Embryonic facial prominence (tissue), 1 donor: ENCODE data around the gene KRT86.
"Not testable (repeated sequence)": the region's sequence is repeated elsewhere in the genome, so short reads cannot be mapped to it uniquely, and the experiment has no call there.

Experiments
- DNase-seq: peaks from one replicate; pipeline ENCODE4 v3.0.0-alpha.2; 2016; ENCODE audit errors: extremely low spot score

KRT86 gene

DNA sequence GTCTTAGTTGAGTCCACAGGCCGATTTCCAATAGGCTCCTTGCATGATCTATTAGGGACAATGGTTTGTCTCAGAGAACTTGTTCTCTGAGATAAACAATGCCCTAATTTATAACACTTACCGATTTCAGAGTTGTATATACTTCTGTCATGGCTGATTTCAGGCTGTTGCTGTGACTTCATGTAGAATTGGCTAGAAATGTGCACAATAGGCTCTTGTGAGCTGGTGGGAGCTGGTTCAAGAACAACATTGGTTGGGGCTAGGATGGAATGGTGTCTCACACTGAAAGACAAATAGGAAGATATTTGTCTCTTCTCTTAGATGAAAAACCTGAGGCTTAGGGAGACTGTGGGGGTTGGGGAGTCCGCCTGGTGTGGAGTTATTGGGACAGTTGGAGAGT is 6.7 kb upstream of the KRT86 start:
- no peak for DNase-seq

DNA sequence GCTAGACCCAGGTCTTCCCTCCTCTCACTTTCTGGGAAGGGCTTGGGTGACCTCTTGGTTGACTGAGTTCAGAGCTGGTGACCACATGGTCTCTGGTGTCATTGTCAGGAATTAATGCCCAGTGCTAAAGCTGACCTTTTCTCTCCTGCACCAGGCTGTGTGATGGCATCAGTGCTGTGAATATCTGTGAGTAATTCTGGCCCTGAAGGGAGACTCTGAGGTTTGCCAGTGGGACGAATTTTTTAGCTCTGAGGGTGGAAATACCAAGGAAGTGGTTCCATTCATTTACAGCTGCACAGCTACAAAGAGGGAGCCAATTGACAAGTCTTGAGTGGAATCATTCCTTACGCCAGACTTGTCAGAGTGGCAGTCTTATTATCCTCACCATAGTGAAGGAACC is 6.2 kb upstream of the KRT86 start:
- DNase-seq = no peak

DNA sequence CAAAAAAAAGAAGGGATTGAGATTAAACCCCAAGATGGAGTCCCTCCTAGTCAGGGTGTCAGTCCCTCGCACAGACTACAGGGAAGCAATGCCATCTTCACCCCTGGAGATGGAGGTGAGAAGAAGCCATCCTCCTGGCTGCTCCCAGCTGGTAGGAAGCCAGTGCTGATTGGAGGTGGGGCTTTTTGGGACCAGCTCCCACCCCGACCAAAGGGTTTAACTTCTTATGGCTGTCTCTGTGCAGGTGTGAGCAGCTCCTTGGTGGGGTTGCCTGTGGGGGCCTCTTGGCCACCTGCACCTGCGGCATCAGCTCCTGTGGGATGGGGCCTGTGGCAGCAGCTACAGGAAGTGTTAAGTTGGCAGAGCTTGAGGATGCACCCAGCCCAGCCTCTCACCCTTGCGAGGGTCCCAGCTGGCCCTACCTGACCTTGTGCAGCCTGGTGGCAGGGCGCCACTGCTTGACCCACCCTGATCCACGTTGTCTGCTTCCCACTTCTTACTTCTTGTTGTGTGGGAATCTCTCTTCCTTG is 3.8 kb upstream of the KRT86 start:
- no peak for DNase-seq

DNA sequence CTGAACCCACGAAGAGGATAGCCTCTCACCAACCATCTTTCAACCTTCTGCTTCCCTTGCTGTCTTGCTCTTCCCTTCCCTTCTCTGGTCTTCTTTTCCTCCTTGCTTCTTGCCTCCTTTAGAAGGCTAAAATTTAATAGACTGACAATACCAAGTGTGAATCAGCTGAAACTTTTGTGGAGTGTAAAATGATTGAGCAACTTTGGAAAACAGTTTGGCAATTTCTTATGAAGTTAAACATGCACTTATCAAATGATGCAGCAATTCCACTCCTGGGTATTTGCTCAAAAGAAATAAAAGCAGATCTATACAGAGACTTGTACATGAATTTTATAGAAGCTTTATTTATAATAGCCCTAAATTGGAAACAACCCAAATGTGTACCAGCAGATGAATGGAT is 3.3 kb upstream of the KRT86 start:
- no peak for DNase-seq

DNA sequence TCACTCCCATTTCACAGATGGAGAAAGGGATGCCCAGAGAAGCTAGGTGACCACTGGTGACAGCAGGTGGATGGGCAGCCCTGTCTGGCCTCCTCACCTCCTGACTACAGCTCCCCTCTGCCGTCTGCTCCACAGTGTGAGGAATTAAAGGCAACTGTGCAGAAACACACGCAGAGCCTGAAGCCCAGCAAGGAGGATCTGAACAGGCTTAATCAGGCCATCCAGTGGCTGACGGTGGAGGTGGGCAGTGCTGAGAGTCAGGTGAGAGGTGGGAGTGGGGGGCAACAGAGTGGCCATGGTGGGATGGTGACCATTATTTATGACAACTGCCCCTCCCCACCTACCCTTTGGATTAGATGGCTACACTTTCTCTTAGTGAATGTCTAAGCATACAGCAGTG is 1.2 kb downstream of the KRT86 start:
- DNase-seq = no peak

DNA sequence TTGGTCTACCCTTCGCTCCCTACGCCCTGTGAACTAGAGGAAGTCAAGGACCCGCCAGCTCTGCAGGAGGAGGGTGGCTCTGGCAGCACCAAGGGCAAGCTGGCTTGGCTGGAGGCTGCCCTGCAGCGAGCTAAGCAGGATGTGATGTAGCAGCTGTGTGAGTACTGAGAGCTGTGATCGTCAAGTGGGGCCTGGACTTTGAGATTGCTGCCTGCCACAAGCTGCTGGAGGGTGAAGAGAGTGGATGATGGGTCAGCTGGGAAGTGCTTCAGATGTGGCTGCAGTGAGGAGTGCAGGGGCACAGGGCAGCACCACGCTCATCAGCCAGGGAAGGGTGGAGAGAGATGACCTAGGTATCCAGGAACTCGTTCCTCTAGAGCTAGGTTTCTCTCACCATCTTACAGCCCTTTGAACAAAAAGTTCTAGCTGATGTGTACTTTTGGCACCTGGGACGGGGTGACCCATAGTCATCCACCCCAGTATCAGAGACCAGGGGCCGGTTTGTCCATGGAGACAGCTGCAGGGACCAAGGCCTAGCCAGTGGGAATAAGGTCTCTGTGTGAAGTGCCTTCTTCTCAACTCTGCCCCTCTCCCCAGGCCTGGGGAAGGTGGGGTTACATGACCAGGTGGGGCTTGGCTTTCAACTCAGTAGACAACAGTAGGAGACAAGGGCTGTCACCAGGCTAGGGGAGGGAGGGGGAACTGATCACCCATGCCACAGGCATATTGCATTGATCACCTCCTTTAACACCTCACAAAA is 3.2 kb downstream of the KRT86 start:
- no peak for DNase-seq

DNA sequence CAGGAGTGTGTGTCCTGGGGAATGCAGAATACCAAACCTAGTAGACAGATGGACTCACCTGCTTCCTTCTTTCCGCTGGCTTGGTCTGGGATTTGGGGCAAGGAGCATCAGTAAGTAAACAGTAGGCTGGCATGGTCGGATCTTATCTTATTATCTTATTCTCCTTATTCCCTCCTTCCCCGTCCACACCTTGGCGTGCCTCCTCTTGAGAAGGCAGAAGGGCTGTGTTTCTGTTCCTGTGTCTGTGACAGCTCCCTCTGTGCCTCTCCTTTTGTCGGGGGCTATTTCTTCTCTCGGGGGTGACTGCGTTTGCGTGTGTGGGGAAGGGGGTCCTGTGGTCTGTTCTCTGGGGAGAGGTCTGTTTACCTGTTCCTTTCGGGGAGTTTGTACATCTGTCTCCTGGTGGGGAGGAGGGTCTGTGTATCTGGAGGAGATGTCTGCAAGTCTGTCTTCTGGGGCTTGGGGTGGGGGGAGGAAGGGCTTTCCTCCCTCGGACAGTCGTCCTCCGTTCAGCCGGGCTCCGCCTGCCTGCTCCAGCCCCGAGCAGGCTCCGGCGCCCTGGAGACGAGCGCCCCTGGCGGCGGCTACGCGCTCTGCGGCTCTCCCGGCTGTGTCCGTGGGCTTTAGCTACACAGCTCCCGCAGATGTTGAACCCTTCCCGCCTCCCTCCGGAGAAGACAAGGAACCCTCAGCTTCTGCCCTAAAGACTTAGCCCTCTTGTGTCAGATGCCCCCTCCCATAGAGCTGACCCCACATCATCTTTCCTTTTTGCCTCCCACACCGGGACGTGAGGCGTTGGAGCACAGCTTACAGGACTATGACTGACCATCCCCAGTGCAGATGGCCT is 4.4 kb downstream of the KRT86 start:
- peak; percentile 20 for DNase-seq

DNA sequence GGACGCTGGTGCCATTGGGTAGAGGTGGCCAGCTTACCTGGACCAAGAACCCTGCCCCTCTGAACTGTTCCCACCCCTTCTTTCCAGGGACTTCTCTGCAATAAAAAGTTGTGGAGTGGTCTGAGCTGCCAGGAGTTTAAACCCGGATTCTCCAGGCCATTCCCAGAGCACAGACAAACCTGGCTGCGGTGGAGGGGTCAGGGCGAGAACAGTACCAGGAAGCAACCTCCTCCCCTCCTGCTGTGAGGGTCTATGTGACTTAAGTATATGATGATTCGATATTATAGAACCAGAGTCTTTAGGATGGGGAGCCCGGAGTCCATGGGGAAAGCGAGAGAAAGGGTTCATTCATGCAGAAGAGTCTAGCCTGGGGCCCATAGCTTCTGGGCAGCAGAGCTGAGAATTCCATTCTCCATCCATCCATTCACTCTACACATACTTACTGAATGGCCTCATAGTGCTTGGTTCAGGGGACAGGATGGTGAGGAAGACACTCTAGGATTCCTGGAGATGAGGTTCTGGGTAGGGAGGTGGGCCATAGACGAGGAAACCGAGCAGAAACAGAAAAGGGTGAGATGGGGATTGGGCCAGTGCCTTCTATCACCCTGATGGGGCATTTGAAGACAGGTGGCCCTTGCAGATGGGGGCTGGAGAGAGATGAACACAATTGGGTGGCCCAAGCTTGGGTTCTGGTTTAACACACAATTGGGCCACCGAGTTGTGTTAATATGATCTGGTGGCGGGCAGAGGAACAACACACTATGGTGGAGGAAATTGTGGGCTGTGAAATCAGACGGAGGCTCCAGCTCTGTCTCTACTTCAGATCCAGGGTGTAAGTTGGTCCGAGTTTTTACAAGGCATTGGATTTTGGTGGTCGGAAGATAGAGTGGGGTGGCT is 5.2 kb downstream of the KRT86 start:
- no peak for DNase-seq

DNA sequence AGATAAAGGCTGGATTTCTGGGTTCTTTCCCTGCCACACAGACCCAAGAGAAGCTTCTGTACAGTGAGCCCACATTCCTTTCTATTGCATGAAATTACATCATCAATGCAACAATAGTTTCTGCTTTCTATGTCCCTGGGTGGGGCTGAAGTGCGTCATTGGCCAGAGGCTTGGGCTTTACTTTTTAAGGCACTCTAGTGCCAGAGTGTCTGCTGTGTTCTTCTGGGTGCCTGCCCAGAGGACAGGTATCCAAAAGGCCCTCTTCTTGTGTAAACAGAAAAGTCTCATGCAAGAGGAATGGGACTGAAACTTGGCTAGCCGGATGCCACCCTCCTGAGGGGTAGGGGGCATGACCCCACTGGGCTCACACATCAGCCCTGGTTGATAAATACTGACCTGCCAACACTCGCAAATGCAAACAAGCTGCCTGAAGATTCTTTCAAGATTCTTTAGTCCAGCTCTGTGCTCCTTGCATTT is 5.9 kb downstream of the KRT86 start:
- DNase-seq = no peak

DNA sequence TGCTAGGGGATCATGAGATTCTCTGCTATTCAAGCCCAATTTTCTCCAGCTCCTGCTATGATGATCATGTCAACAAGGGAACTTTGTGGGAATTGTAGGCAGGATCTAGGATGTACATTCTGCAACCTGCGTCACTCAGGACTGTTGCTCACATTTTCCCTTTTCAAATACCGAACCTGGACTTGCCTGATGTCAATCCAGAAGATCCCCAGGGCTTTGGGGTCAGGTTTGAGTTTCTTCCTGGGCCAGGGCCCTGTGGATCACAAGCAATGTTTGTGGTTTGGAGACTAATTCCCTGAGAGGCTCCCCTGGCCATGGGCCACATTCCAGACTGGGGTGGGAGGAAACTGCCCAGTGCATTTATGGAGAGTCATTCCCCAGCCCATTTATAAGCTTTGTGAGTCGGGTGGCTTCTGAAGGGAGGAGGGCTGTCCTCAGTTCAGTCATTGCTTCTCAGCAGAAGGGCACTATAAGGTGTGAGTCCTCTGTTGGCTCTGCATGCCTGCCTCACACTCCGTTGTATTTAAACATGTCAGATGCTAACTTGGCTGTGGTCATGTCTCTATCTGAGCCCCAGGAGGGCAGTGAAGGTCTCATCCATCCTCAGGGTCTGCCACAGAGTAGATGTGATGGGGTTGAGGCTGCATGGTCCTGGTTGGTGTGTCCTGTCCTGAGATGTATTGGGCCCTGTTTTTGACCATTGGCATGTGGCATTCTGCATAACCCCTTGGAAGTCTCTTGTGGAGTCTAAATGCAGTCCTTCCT is 6.5 kb downstream of the KRT86 start:
- no peak for DNase-seq

DNA sequence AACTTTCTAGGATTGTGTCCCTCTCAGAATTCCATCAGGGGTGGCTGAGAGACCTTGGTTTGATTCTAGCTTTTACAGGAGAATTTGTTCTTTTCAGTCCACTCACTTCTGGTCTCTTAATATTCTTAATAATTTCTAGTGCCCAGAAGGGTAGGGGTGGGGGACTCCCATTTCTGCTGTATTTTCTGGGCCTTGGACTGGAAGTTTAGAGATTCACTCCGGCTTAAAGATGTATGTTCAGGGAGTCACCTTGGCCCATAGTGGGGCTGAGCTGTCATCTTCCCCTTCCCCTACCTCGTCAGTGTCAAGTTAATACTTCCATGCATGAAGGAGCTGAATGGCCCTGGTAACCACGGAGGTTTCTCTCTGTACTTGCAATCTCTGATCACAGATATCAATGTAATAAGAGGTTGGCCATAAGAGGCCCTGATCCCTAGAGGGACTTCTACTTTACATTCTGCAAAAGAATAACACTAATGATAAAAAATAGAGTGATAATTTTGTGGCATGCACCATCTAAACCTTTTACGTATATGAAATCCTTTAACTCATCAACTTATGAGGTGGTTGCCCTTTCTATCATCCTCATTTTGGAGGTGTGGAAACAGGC is 10.2 kb downstream of the KRT86 start:
- no peak for DNase-seq

DNA sequence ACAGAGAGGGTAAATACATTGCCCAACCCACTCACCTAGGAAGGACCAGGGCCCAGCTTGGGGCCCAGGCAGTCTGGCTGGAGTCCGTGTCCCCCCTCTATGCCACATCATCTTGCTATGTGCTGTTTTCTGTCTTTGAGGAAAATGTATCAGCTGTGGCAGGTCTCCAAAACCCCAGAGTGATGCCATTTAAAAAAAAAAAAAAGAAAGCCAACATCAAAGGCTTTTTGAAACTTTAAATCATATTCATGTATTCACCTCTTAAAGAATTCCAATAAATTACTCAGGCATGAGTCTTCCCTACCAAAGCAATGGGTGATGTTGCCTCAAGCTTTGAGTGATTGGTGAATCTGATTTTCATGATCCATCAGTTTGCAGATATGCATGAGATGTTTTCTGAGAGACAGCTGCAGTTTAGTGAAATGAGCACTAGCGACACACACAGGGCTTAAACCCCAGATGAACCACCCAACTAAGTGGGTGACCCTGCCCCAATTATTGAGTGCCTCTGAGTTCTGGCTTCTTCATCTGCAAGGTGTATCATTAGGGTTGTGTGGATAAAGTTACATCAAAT is 10.8 kb downstream of the KRT86 start:
- no peak for DNase-seq

DNA sequence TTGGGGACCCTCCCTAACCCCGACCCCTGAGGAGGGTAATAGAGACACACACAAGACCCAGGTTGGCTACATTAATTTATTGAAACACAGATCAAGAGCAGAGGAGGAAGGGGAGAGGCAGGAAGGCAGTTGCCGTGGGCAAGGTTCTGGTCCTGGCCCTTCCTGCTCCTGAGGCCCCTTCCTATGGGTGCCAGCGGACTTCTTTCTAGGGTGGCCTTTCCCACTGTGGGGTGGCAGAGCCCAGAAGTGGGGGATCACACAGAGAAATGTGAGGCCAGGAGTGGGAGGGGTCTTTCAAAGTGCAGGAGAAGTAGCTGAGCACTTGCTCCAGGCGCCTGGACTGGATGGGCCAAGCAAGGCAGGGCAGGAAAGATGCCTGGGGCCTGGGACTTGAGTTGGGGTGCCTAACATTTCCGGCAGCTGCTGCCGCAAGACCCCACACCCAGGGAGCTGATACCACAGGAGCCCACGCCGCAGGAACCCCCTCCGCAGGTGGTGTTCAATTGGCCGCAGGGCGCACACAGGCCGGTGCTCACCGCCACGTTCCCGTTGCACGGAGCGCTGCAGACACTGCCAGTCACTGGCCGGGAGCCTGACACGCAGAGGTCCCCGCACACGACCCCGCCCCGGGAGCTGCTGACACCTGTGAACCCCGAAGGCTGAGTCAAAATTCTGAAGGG is 11.5 kb downstream of the KRT86 start:
- no peak for DNase-seq

DNA sequence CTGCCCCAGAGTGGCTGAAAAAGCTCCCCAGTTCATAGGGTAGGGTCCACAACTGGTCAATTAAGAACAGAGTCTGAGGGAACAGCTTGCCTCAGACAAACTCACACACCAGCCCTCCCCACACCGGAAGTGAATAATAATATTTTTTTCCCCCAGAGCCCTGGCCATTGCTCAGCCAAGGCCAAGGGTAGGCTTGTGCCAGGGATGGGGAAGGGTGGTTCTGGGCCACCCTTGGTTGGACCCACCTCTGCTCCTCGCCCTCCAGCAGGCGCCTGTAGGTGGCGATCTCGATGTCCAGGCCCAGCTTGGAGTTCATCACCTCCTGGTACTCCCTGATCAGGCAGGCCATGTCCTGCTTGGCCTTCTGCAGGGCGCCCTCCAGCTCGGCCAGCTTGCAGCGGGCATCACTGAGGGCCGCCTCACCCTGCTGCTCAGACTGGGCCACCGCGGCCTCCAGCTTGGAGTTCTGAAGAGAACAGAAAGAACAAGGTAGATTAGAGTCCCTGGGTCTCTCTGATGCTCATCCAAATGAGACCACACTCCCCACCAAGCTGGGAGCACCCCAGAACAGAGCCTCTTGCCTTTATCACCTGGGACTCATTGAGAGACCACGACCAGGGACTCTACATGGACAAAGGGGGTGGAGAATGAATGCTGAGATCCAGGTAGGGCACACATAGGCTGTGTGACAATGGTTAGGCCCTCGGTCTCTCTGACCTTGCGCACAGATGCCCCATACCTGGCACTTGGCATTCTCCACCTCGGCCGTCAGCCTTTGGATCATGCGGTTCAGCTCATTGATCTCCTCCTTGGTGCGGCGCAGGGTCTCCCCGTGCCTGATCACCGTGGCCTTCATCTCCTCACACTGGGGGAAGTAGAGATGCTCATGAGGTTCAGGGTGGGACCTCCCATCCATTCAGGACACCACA is 12.7 kb downstream of the KRT86 start:
- DNase-seq = not testable (repeated sequence)

DNA sequence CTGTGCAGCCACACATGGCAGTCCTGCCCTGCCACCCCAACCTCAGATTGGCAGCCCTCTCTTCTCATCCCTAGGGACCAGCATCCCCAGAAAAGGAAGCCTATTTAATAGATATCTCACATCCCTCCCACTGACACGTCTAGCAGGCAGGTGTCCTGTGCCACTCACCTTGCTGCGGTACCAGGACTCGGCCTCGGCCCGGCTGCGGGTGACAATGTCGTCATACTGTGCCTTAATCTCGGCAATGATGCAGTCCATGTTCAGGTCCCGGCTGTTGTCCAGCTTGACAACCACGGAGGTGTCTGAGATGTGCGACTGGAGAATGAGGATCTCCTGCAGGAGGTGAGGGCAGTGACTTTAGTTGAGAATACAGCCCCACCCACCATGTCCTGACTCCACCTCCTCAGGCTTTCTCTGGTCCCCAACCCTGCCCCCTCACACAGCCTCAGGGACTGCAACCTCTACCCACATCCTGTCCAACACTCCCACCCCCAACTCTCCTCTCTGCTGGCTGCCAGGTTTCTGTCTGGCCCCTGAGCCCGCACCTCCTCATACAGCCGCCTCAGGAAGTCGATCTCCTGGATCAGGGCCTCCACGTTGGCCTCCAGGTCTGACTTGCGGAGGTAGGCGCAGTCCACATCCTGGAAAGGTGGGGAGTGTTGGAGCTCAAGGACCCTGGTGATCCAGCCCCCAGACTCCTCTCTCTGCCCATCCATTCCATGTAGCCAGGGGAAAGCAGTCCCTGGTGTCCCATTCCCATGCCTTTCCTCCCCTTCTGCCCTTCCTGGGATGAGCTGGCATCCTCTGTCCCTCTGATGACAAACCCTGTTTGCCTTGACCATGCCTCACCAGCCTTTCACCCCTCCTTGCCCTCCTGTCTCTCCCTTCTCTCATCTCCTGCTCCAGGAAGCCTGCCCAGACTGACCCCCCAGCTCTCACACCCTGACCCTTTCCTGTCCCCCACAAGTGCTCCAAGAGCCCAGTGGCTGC is 13.7 kb downstream of the KRT86 start:
- not testable (repeated sequence) for DNase-seq

DNA sequence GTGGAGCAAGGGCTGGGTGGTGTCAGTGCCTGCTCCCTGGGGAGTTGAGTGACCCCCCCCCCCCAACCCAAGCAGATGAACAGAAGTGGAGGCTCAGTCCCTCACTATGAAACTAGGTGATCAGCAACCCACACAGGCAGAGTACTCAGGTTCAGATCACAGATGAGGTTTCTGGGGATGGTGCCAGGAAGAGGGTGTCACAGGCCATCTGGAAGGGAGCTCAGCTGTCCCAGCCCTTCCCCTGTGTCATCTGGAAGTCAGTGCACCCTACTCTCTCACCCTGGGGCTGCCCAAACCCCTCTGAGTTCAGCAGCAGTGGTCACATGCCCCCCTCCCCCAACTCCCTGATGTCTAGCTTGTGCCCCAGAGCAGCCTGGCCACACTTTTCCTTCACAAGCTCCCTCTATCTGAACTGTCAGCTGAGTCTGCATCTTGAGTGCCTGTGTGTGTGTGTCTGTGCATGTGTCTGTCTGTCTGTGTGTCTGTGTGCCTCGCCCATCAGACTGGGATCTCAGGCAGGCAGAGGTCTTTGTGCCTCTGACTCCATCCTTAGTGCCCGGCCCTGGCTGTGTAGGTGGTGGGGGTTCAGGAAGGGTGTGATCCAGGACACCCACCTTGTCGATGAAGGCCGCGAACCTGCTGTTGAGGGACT is 16.2 kb downstream of the KRT86 start:
- not testable (repeated sequence) for DNase-seq
